Spinal cord (tissue), 10 donors: ENCODE results near the gene SRSF1. TPM values are rescaled to one million over a fixed set of nuclear protein-coding genes. Genes with fewer than 3 reads are reported as not detected.

Experiments used
- DNase-seq, 6 donors: peaks; one replicate each; pipeline versions ENCODE4 v3.0.0 to v3.0.0-alpha.2; 2013 to 2015; ENCODE audit warnings: low spot score in 6 of 6, low read depth in 4 of 6
- H3K27ac ChIP-seq: one replicate; pipeline ENCODE4 v1.5.1; 2013; ENCODE audit warnings: low read depth, low read length, control low read depth
- H3K27me3 ChIP-seq: one replicate; pipeline ENCODE4 v1.6.1; 2013; ENCODE audit warnings: low read length; ENCODE audit not compliant: control insufficient read depth, insufficient read depth
- H3K36me3 ChIP-seq: one replicate; pipeline ENCODE4 v1.6.1; 2013; ENCODE audit warnings: low read length; ENCODE audit not compliant: control insufficient read depth, insufficient read depth
- H3K4me1 ChIP-seq: one replicate; pipeline ENCODE4 v1.6.1; 2013; ENCODE audit warnings: low read length; ENCODE audit not compliant: control insufficient read depth, insufficient read depth
- H3K4me3 ChIP-seq: one replicate; pipeline ENCODE4 v1.5.1; 2013; ENCODE audit warnings: low read depth, low read length, control low read depth
- H3K9me3 ChIP-seq: one replicate; pipeline ENCODE4 v1.6.1; 2013; ENCODE audit warnings: low read length; ENCODE audit not compliant: control insufficient read depth, insufficient read depth
- WGBS: methylation state at CpG from one replicate; pipeline ENCODE4 v1.1.5; 2013; ENCODE audit warnings: missing lambda C conversion rate; ENCODE audit not compliant: insufficient coverage; 5-methylcytosine and 5-hydroxymethylcytosine counted together
- polyA plus RNA-seq, 2 donors: library from polyadenylated mRNA; unstranded; fragments of 120-200 nt; gene quantifications; one replicate each; pipeline ENCODE4 v1.2.1, GENCODE V29; 2013; ENCODE audit not compliant: insufficient read length in 2 of 2
- total RNA-seq, 2 donors: library from RNA; depleted of rRNA in 1 of 2; stranded (reverse); fragments of 120-200 nt in 1 of 2; fragments of >200 nt in 1 of 2; gene quantifications; one replicate each; pipeline versions ENCODE4 v1.2.3 to v1.2.4, GENCODE V29; 2013 to 2014
- donor health status: healthy.

Gene SRSF1
- total and polyA plus RNA-seq, 4 donors = 200 to 234 (median 218) TPM

DNA sequence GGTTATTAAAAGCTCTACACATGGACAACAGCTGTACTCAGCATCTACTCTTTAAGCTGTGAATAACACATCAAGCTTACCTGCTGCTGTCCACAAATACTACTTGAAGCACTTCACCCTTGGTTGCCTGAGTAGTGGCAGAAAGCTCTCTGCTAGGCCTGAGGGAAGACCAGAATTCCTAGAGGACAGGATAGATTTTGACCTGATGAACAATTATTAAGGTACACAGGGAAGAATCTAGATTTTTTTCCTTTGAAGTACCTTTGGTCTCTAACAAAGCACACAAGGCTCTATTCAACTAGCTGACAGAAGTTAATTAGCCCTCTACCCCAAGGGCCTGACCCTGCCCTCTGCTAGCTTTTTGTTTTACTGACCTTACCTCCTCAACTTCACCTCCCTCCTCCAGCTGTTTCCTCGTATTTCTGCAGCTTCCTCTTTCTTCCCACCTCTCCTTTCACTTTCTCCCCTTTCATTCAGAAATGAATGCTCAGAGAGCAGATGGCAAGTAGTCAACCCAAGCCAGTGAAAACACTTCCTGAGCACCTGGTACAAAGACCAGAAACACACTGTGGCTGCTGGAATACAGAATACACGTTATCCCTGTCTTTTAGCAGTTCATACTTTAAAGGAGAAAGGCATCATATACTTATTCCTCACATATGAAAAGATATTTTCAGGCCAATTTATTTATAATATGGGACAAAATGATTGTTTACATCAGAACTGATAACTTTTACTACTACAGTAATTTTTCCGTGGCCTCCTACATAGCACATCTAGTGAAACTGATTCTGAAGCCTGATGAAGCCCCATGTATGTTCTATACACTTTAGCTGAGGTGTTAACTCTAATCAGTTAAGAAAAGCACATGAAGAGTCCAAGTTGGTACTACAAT, 13.3 kb downstream of the SRSF1 start:
- no peaks in the 10 kb centered on the region for H3K9me3 ChIP-seq
- no peak for DNase-seq

DNA sequence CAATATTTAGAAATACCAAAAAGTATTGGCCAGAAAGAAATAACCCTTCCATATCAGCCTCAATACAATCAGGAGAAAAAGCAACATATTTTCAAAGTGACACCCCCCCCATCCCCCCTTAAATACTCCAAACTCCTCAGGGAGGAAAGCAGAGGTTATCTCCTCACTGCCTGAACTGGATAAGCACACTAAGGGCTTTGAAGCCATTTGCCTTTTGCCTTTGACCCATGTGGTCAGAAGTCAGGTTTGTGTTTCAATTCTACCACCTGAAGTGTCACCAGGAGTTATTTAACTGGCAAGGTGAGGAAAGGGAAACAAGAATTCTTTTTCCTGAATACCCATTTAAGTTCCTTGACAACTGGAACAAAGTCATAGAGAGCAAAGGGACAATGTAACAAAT, 15.5 kb downstream of the SRSF1 start:
- Histone ChIP-seq H3K4me1 (peaks cover 15% of the 10 kb centered on the region), H3K36me3 (no peaks in the 10 kb centered on the region), H3K27me3 (no peaks in the 10 kb centered on the region), H3K4me3 (no peak overlapping the region), H3K27ac (no peak overlapping the region), H3K9me3 (no peaks in the 10 kb centered on the region)
- DNase-seq = no peak

More for the DNA sequence above, 13.3 kb downstream of the SRSF1 start:
- WGBS = 13% methylated on average over 1 of the region's 3 CpGs
- Histone ChIP-seq H3K36me3 (peaks cover 5% of the 10 kb centered on the region), H3K27me3 (no peaks in the 10 kb centered on the region), H3K4me1 (peaks cover 11% of the 10 kb centered on the region), H3K27ac (no peak overlapping the region), H3K4me3 (no peak overlapping the region)

DNA sequence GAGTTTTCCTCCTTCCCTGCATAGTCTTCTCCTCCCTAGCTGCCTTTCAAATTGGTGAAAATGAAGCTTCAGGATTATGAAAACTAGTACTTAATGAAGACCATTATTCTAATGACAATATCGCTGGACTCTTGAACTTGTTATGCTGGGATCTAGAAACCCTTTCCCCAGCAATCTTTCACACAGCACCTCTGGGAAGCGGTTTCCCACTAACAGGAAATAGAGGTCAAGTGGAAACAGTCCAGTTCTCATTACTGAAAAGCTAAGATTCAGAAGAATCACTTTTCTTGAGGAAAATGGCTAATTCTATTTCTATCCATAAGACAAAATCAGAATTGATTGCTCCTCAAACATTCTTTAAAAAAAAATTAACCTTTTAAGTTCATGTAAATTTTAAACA, 17.0 kb downstream of the SRSF1 start:
- H3K9me3 ChIP-seq = no peaks in the 10 kb centered on the region
- no CpG with 5 or more reads among the region's 2 CpGs for WGBS
- no peaks in the 10 kb centered on the region for H3K36me3 ChIP-seq
- no peak for DNase-seq
- no peaks in the 10 kb centered on the region for H3K27me3 ChIP-seq
- H3K4me1 ChIP-seq = peaks cover 11% of the 10 kb centered on the region
- no peak overlapping the region for H3K4me3 ChIP-seq
- peak overlapping the region; percentile 99 for H3K27ac ChIP-seq

DNA sequence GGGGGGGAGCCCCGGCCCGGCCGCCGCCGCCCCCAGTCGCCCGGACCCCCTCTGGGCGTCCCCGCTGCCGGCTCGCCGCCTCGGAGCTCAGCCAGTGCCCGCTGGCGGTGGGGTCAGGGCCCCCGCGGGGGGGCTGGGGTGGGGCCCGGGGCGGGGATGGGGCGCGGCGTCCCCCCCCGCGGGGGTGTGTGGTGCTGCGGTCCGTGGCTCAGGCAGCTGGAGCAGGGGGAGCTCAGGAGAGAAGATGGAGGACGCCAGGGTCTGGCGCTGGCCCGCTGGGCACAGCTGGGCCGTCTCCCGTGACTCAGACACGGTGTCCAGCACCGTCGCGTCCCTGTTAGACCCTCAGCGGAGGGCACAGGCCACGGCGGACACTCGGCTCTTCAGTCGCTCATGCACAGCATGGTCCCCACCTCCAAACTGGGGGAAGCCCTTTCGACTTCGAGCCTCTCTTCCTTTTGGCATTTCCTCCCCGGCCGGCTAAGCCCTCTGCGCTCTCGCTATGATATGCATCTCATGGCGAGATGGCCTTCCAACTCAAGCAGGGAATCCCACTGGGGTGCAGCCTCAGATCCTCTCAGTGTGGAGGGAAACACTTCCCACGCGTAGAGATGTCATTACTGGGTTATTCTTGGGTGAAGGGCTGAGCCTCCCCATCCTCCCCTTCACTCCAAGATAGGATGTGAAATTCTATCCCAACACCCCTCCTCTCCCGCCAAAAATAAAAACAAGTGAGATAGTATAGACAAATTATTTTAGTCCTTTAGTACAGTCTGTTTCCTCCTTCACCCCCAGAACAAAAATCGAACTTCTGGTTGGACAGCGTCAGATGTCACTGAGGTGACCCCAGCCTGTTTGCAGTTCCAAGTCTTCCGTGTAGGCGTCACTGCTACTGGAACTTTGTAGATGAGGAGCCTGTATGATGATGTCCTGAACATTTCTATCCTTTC, 18.5 kb downstream of the SRSF1 start:
- DNase-seq = peak in 4 of 6 donors; percentile 36 to 89 (median 62)
- Histone ChIP-seq H3K4me1 (peaks cover 11% of the 10 kb centered on the region), H3K36me3 (no peaks in the 10 kb centered on the region), H3K4me3 (peak overlapping the region; percentile 89), H3K27ac (peak overlapping the region; percentile 99), H3K27me3 (no peaks in the 10 kb centered on the region), H3K9me3 (no peaks in the 10 kb centered on the region)
- WGBS = 0% methylated on average over 45 of the region's 54 CpGs

DNA sequence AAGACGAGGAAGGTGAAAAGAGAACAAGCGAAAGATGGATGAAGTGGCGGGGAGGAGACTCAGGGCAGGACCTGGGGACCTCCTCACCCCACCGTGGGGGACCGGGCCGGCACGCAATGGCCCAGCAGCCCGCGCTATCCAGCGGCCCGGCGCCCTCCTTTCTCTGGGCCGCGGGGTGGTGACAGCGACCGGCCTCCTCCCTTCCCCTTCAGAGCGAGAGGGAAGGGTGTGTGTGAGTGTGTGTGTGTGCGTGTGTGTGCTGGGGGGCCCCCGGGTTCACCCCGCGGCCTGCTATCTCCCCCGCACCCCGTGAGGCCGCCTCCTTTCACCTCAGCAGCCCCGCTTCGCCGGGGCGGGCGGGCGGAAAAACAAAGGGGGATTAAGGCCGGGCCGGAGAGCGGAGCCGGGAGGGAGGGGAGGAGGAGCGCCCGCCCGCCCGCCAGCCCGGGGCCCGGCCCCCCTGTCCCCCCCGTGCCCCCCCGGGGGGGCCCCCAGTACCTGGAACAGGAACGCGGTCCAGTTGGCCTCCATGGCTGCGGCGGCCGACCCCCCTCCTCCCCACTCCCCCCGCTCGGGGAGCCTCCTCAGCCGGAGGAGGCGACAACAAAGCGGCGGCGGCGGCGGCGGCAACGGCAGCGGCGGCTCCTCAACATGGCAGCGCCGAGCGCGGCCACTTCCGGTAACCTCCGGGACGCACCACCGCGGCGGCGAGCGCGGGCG, 19.3 kb downstream of the SRSF1 start, which contains the start of gene VEZF1:
VEZF1 (minus strand) TSS at position 674 of the 720 bp plus-strand sequence; CDS start at position 531, 143 bp downstream.
- Histone ChIP-seq H3K27me3 (no peaks in the 10 kb centered on the region), H3K27ac (peak within 1 kb of the TSS; percentile 99), H3K4me3 (peak within 1 kb of the TSS; percentile 89), H3K4me1 (peaks cover 13% of the 10 kb centered on the region), H3K36me3 (no peaks in the 10 kb centered on the region), H3K9me3 (no peaks in the 10 kb centered on the region)
- 0% methylated on average over 52 of the region's 74 CpGs for WGBS
- DNase-seq = peak in 3 of 6 donors; percentile 57 to 92 (median 92)

DNA sequence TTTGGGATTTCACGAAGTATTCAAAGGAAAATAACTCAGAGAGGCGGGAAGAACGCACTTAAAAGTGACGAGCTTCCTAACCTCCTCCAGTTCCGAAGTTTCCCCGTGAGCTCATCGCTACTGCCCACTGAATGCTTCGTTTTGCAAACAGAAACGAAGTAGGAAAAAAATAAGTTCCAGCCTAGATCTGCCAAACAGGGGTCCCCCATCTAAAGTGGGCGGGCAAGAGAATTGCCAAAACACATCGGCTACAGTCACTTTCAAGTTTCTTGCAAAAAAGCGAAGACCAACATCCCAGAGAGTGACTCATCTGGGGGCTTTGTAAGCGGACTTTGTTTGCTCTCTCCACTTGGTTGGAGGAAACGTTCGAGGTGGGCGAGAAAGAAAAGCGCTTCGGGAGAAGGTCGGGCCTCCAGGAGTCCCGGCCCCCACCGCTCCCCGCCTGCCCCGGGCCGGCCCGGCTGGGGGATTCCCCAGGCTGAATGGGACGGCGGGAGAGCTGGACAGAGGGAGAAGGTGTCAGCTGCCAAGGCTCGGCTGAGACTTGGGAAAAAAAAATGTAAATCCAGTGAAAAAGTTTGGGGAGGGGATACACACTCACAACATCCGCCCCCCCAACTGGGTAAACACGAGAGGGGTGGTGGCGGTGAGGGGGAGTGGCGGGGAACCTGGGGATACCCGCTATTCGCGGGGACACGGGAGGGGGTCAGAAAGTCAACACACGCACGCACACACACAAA, 20.0 kb downstream of the SRSF1 start:
- Histone ChIP-seq H3K36me3 (no peaks in the 10 kb centered on the region), H3K4me3 (peak overlapping the region; percentile 89), H3K4me1 (peaks cover 14% of the 10 kb centered on the region), H3K27me3 (no peaks in the 10 kb centered on the region), H3K9me3 (no peaks in the 10 kb centered on the region), H3K27ac (peak overlapping the region; percentile 99)
- peak in 3 of 6 donors; percentile 40 to 77 (median 67) for DNase-seq
- under 1% methylated on average over 26 of the region's 38 CpGs for whole genome bisulfite sequencing

DNA sequence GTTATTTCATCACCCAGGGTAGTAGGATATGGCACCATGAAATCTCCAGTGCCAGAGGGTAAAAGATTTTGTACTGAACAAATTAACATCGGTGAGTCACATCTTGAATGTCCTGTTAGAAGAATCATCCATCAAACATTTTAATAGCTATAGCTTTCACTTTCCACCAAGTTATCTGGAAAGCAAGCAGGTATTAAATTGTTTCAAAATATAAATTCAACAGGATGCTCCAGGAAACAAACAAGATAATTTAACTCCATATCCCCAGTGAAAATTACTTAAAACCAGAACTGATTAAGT, 21.4 kb downstream of the SRSF1 start:
- Histone ChIP-seq H3K4me1 (peaks cover 14% of the 10 kb centered on the region), H3K27me3 (no peaks in the 10 kb centered on the region), H3K4me3 (peak overlapping the region; percentile 14), H3K36me3 (no peaks in the 10 kb centered on the region), H3K9me3 (no peaks in the 10 kb centered on the region), H3K27ac (peak overlapping the region; percentile 37)
- no CpG with 5 or more reads among the region's 1 CpG for WGBS
- DNase-seq = no peak

DNA sequence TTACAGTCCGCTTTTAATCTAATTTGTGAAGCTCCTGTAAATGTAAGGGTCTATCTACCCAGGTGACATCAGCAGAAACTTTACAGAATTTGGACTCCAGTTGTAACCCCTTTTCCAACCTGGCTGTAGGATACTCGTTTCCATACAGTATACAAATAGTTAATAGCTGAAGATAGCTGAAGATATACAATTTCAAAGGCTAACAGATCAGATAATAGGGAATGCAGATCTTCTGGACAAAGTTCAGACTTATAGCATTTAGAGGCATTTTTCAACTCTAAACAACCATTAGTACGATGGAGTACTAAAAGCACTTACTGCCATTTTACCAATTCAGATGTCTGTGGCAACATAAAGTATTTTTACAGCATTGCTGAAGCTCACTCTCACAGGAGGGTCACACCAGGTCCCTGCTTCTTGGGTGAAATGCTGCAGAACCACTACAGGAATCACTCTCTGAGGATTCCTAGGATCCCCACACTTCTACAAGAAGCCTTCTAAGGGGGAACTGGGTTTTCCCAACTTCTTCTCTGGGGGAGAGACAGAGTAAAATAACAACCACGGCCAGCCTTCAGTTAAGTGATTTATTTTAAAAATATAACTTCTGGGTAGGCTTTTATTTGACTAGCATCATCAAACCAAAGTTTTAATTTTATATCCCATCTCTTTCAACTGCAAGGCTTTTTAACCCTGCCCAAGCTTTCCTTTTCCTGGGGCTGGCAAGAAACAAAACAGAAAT, 21.9 kb downstream of the SRSF1 start:
- Histone ChIP-seq H3K4me1 (peaks cover 14% of the 10 kb centered on the region), H3K36me3 (no peaks in the 10 kb centered on the region), H3K27ac (peak overlapping the region; percentile 37), H3K9me3 (no peaks in the 10 kb centered on the region), H3K4me3 (peak overlapping the region; percentile 14), H3K27me3 (no peaks in the 10 kb centered on the region)
- WGBS = no CpG with 5 or more reads among the region's 4 CpGs
- DNase-seq = no peak
